ENCODE data around the gene CBLB.

The CBLB gene

DNA sequence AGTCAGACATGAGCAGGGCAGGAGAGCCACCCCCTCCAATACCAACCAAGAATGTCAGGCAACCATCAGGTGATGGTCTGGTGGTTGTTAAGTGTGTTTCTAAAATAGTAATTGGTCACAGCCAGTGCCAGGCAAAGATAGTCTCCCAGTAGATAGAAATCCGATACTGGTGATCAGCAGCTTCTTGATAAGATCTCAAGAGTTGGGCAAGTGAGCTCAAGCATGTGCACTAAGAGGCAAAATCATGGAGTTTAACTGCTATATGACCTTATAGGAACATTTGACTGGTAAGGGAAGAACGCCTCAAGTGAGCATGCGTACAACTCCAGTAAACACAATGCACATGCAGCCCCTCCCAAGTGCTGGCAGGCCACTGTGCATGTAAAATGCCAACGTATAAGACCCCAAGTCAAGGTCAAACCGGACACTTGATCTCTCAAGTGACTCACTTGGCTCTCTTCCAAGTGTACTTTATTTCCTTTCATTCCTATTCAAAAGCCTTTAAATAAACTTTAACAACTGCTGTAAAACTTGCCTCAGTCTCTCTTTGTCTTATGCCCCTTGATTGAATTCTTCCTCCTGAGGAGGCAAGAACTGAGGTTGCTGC is 36.0 kb upstream of the CBLB start:
- no peak overlapping the region for H3K27ac ChIP-seq (ENCODE audit: insufficient read depth, low read depth, low read length, poor library complexity, severe bottlenecking)
- no peaks in the 10 kb centered on the region for H3K9me3 ChIP-seq (ENCODE audit: control insufficient read depth, low read length)
- no peaks in the 10 kb centered on the region for H3K36me3 ChIP-seq (ENCODE audit: control insufficient read depth, insufficient read depth, low read length)
- no peaks in the 10 kb centered on the region for H3K27me3 ChIP-seq (ENCODE audit: control insufficient read depth, insufficient read depth, low read length, poor library complexity, severe bottlenecking)
- H3K4me3 ChIP-seq (ENCODE audit: insufficient read depth, low read depth, low read length), result no peak overlapping the region
- WGBS, 2 experiments, result 93% methylated on average over 5 of the region's 5 CpGs
- H3K4me1 ChIP-seq (ENCODE audit: control insufficient read depth, insufficient read depth, low read length), result no peaks in the 10 kb centered on the region

GRCh38 chr3:105904251-105904650 is 35.4 kb upstream of the CBLB start:
- Histone ChIP-seq H3K9me3 (ENCODE audit: control insufficient read depth, low read length) (no peaks in the 10 kb centered on the region), H3K27ac (ENCODE audit: insufficient read depth, low read depth, low read length, poor library complexity, severe bottlenecking) (no peak overlapping the region), H3K27me3 (ENCODE audit: control insufficient read depth, insufficient read depth, low read length, poor library complexity, severe bottlenecking) (no peaks in the 10 kb centered on the region), H3K4me3 (ENCODE audit: insufficient read depth, low read depth, low read length) (no peak overlapping the region), H3K4me1 (ENCODE audit: control insufficient read depth, insufficient read depth, low read length) (no peaks in the 10 kb centered on the region), H3K36me3 (ENCODE audit: control insufficient read depth, insufficient read depth, low read length) (no peaks in the 10 kb centered on the region)
- WGBS, 2 experiments, result 100% methylated on average over 1 of the region's 1 CpG

- no peaks in the 10 kb centered on the region for H3K4me1 ChIP-seq (ENCODE audit: control insufficient read depth, insufficient read depth, low read length)
- WGBS, 2 experiments, result 93% methylated on average over 2 of the region's 2 CpGs; no CpG with 5 or more reads in 1 of the 2 experiments
- no peaks in the 10 kb centered on the region for H3K27me3 ChIP-seq (ENCODE audit: control insufficient read depth, insufficient read depth, low read length, poor library complexity, severe bottlenecking)
- H3K36me3 ChIP-seq (ENCODE audit: control insufficient read depth, insufficient read depth, low read length), result no peaks in the 10 kb centered on the region
- H3K9me3 ChIP-seq (ENCODE audit: control insufficient read depth, low read length), result no peaks in the 10 kb centered on the region
- H3K27ac ChIP-seq (ENCODE audit: insufficient read depth, low read depth, low read length, poor library complexity, severe bottlenecking), result no peak overlapping the region
- no peak overlapping the region for H3K4me3 ChIP-seq (ENCODE audit: insufficient read depth, low read depth, low read length)
Measured at GRCh38 chr3:105899516-105899915, 30.7 kb upstream of the CBLB start.

GRCh38 chr3:105891101-105891500 is 22.3 kb upstream of the CBLB start:
- Histone ChIP-seq H3K4me1 (ENCODE audit: control insufficient read depth, insufficient read depth, low read length) (no peaks in the 10 kb centered on the region), H3K27me3 (ENCODE audit: control insufficient read depth, insufficient read depth, low read length, poor library complexity, severe bottlenecking) (no peaks in the 10 kb centered on the region), H3K9me3 (ENCODE audit: control insufficient read depth, low read length) (no peaks in the 10 kb centered on the region), H3K4me3 (ENCODE audit: insufficient read depth, low read depth, low read length) (no peak overlapping the region), H3K27ac (ENCODE audit: insufficient read depth, low read depth, low read length, poor library complexity, severe bottlenecking) (no peak overlapping the region), H3K36me3 (ENCODE audit: control insufficient read depth, insufficient read depth, low read length) (no peaks in the 10 kb centered on the region)
- 71 to 100% methylated on average over 1 of the region's 1 CpG for WGBS, 2 experiments

DNA sequence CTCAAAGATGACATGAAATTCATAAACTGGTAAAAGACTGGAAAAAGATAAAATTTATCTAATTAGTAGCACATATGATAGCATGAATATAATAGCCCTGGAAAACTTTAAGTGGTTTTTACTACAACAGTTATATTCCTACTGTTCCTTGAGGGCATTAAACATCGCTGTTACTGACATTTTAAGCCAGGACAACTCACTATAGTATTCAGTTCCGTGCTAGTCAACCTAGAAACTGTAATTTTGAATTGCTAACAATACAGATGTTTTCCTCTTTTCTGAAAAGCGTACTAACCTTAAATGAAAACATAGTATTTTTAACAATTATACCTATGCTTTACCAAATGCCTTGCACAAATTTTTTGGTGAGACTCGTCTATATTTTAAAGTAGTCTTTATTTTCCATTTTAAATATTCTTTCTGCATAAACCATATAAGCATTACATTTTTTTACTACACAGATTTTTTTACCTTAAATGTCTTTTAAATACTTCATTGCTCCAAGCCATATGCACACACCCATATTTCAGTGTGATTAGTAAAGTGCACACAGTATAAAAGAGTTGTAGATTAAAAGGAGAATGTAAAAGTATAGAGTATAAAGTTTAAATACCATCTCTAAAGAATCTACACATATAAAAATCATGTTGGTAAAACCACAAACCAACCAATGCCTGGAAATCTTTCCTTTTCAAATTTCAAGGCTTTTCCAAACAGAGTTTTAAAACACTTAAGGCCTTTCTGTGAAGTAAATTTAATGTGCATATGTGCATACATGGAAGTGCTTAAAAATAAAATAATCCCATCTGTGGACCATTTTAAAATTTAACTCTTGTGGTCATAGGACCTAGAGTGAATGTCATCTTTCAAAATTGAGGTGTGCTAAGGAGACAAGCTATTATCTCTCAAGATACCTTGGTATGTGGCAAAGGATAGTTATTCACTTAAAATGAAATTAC is 20.1 kb upstream of the CBLB start:
- no peaks in the 10 kb centered on the region for H3K36me3 ChIP-seq (ENCODE audit: control insufficient read depth, insufficient read depth, low read length)
- no peaks in the 10 kb centered on the region for H3K9me3 ChIP-seq (ENCODE audit: control insufficient read depth, low read length)
- H3K27ac ChIP-seq (ENCODE audit: insufficient read depth, low read depth, low read length, poor library complexity, severe bottlenecking), result no peak overlapping the region
- no peaks in the 10 kb centered on the region for H3K27me3 ChIP-seq (ENCODE audit: control insufficient read depth, insufficient read depth, low read length, poor library complexity, severe bottlenecking)
- no peak overlapping the region for H3K4me3 ChIP-seq (ENCODE audit: insufficient read depth, low read depth, low read length)
- H3K4me1 ChIP-seq (ENCODE audit: control insufficient read depth, insufficient read depth, low read length), result no peaks in the 10 kb centered on the region
- 92 to 93% methylated on average over 4 of the region's 4 CpGs for WGBS, 2 experiments

DNA sequence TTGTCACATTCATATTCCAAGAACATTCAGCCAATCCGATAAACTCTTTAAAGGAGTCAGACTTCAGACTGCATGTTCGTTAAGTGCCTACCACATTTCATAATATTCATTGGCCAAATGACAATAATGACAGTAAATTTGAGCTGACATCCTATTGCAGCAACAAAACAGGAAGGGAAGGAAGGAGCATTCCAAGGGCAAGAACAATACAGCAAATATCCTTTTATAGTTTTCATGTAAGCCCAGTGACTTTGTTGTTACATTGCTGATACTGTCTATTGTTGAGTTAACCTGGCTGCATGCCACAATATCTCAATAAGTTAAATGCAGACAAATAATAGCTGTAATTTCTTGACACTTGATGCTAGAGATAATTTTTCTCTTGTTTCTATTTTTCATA is 16.4 kb upstream of the CBLB start:
- 89 to 97% methylated on average over 2 of the region's 2 CpGs for WGBS, 2 experiments
- Histone ChIP-seq H3K4me1 (ENCODE audit: control insufficient read depth, insufficient read depth, low read length) (no peaks in the 10 kb centered on the region), H3K27ac (ENCODE audit: insufficient read depth, low read depth, low read length, poor library complexity, severe bottlenecking) (no peak overlapping the region), H3K36me3 (ENCODE audit: control insufficient read depth, insufficient read depth, low read length) (no peaks in the 10 kb centered on the region), H3K9me3 (ENCODE audit: control insufficient read depth, low read length) (no peaks in the 10 kb centered on the region), H3K4me3 (ENCODE audit: insufficient read depth, low read depth, low read length) (no peak overlapping the region), H3K27me3 (ENCODE audit: control insufficient read depth, insufficient read depth, low read length, poor library complexity, severe bottlenecking) (no peaks in the 10 kb centered on the region)

GRCh38 chr3:105883798-105884377 is 15.1 kb upstream of the CBLB start:
- Histone ChIP-seq H3K9me3 (ENCODE audit: control insufficient read depth, low read length) (no peaks in the 10 kb centered on the region), H3K4me3 (ENCODE audit: insufficient read depth, low read depth, low read length) (no peak overlapping the region), H3K27ac (ENCODE audit: insufficient read depth, low read depth, low read length, poor library complexity, severe bottlenecking) (no peak overlapping the region), H3K27me3 (ENCODE audit: control insufficient read depth, insufficient read depth, low read length, poor library complexity, severe bottlenecking) (no peaks in the 10 kb centered on the region), H3K4me1 (ENCODE audit: control insufficient read depth, insufficient read depth, low read length) (no peaks in the 10 kb centered on the region), H3K36me3 (ENCODE audit: control insufficient read depth, insufficient read depth, low read length) (no peaks in the 10 kb centered on the region)
- WGBS, 2 experiments, result 89 to 90% methylated on average over 1 of the region's 1 CpG

- Histone ChIP-seq H3K27ac (ENCODE audit: insufficient read depth, low read depth, low read length, poor library complexity, severe bottlenecking) (no peak overlapping the region), H3K4me3 (ENCODE audit: insufficient read depth, low read depth, low read length) (no peak overlapping the region), H3K9me3 (ENCODE audit: control insufficient read depth, low read length) (no peaks in the 10 kb centered on the region), H3K4me1 (ENCODE audit: control insufficient read depth, insufficient read depth, low read length) (no peaks in the 10 kb centered on the region), H3K27me3 (ENCODE audit: control insufficient read depth, insufficient read depth, low read length, poor library complexity, severe bottlenecking) (no peaks in the 10 kb centered on the region), H3K36me3 (ENCODE audit: control insufficient read depth, insufficient read depth, low read length) (no peaks in the 10 kb centered on the region)
- 91 to 92% methylated on average over 1 of the region's 4 CpGs for WGBS, 2 experiments
Measured at GRCh38 chr3:105880681-105881290, 12.0 kb upstream of the CBLB start.

DNA sequence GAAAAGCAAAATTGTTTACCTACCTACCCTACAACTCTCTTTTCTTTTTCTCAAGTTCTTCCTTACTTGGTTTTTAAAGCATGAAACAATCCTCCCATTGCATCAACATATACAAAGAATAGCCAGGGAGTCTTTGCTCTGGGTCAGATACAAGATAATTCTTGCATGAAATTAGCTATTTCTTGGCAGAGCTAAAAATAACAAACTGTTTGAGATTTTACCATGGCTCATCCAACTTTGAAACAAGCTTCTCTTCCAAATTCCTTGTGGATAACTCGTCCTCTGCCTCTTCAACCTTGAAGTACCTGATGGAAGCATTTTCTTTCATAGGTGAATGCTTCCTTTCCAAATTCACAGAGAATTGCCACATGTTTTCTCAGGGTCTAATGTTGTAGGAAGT is 9.2 kb upstream of the CBLB start:
- no peaks in the 10 kb centered on the region for H3K36me3 ChIP-seq (ENCODE audit: control insufficient read depth, insufficient read depth, low read length)
- 80 to 100% methylated on average over 1 of the region's 1 CpG for WGBS, 2 experiments
- no peak overlapping the region for H3K4me3 ChIP-seq (ENCODE audit: insufficient read depth, low read depth, low read length)
- H3K9me3 ChIP-seq (ENCODE audit: control insufficient read depth, low read length), result no peaks in the 10 kb centered on the region
- H3K4me1 ChIP-seq (ENCODE audit: control insufficient read depth, insufficient read depth, low read length), result no peaks in the 10 kb centered on the region
- H3K27ac ChIP-seq (ENCODE audit: insufficient read depth, low read depth, low read length, poor library complexity, severe bottlenecking), result no peak overlapping the region
- H3K27me3 ChIP-seq (ENCODE audit: control insufficient read depth, insufficient read depth, low read length, poor library complexity, severe bottlenecking), result no peaks in the 10 kb centered on the region
